ENCODE measurements around the gene RPAIN.

DNA sequence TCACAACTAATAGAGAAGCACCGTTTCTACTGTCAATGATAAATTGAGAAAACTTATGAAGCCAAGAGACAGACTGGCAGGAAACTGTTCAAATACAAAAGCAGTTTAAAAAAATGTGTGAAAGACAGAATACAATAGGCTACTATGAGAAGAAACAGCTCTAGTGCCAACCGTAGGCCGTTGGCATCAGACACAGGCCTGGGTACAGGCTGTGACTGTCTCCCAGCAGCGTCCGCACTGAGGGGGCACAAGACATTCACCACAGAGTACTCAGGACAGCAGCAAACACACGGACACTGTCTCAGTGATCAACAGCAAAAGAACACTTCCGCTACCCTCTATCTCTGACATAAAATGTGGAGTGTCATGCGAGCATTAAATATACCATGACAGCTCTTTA lies 26.8 kb downstream of the RPAIN start:
- TF ChIP-seq, protein P1, sequence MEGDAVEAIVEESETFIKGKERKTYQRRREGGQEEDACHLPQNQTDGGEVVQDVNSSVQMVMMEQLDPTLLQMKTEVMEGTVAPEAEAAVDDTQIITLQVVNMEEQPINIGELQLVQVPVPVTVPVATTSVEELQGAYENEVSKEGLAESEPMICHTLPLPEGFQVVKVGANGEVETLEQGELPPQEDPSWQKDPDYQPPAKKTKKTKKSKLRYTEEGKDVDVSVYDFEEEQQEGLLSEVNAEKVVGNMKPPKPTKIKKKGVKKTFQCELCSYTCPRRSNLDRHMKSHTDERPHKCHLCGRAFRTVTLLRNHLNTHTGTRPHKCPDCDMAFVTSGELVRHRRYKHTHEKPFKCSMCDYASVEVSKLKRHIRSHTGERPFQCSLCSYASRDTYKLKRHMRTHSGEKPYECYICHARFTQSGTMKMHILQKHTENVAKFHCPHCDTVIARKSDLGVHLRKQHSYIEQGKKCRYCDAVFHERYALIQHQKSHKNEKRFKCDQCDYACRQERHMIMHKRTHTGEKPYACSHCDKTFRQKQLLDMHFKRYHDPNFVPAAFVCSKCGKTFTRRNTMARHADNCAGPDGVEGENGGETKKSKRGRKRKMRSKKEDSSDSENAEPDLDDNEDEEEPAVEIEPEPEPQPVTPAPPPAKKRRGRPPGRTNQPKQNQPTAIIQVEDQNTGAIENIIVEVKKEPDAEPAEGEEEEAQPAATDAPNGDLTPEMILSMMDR (conservative IDR thresholded peaks at IDR 0.05; ENCODE audit: low read depth, low read length) = no peak
- no peak for TF ChIP-seq EZH2 (IDR thresholded peaks at IDR 0.05; ENCODE audit: low read length, unreplicated experiment)
- no peak for TF ChIP-seq EZH2phosphoT487 (IDR thresholded peaks at IDR 0.05; ENCODE audit: borderline replicate concordance, low read length)
